ENCODE results near the gene OSBPL3.

- TF ChIP-seq CTCF (IDR thresholded peaks at IDR 0.05 in 2 of 3, conservative IDR thresholded peaks at IDR 0.05 in 1 of 3; ENCODE audit: borderline replicate concordance in 1 of 3, insufficient read depth in 1 of 3, low read depth in 2 of 3, low read length in 2 of 3) (no peak), EGR1 (IDR thresholded peaks at IDR 0.05; ENCODE audit: low read depth) (no peak), YY1 (IDR thresholded peaks at IDR 0.05; ENCODE audit: extremely low read depth, insufficient replicate concordance, low read depth, low read length) (no peak), ZNF274 (IDR thresholded peaks at IDR 0.05; ENCODE audit: low read depth, low read length) (no peak), EZH2phosphoT487 (IDR thresholded peaks at IDR 0.05; ENCODE audit: borderline replicate concordance) (no peak), RAD21 (IDR thresholded peaks at IDR 0.05; ENCODE audit: low read depth) (no peak)
Observed at GRCh38 chr7:24936121-24936824, 43.7 kb downstream of the OSBPL3 start.

Measured in HCT116 (cell line).